Measurements from ENCODE around the gene LTBP1. TPM values are rescaled to one million over a fixed set of nuclear protein-coding genes. Genes with fewer than 3 reads are reported as not detected.

The LTBP1 gene
- total RNA-seq, 2 donors from 2014 or later: 25.9 to 99.8 TPM

GRCh38 chr2:33241581-33241980 is 294.8 kb downstream of the LTBP1 start:
- Histone ChIP-seq H3K4me3 (no peak overlapping the region), H3K36me3 (no peaks in the 10 kb centered on the region), H3K4me1 (replicated peaks) (no peaks in the 10 kb centered on the region), H3K27ac (no peak overlapping the region), H3K9me3 (no peaks in the 10 kb centered on the region), H3K27me3 (replicated peaks; ENCODE audit: insufficient read depth) (no peaks in the 10 kb centered on the region)
- TF ChIP-seq, protein P1, sequence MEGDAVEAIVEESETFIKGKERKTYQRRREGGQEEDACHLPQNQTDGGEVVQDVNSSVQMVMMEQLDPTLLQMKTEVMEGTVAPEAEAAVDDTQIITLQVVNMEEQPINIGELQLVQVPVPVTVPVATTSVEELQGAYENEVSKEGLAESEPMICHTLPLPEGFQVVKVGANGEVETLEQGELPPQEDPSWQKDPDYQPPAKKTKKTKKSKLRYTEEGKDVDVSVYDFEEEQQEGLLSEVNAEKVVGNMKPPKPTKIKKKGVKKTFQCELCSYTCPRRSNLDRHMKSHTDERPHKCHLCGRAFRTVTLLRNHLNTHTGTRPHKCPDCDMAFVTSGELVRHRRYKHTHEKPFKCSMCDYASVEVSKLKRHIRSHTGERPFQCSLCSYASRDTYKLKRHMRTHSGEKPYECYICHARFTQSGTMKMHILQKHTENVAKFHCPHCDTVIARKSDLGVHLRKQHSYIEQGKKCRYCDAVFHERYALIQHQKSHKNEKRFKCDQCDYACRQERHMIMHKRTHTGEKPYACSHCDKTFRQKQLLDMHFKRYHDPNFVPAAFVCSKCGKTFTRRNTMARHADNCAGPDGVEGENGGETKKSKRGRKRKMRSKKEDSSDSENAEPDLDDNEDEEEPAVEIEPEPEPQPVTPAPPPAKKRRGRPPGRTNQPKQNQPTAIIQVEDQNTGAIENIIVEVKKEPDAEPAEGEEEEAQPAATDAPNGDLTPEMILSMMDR (IDR thresholded peaks at IDR 0.05): no peak
- TF ChIP-seq POLR2AphosphoS5 (IDR thresholded peaks at IDR 0.05): no peak
- TF ChIP-seq POLR2A (IDR thresholded peaks at IDR 0.05): no peak
- intact Hi-C loops (cut with DNase I): no loop called here
- no peak for DNase-seq (ENCODE audit: low spot score)
- 77% methylated on average over 3 of the region's 3 CpGs for WGBS

DNA sequence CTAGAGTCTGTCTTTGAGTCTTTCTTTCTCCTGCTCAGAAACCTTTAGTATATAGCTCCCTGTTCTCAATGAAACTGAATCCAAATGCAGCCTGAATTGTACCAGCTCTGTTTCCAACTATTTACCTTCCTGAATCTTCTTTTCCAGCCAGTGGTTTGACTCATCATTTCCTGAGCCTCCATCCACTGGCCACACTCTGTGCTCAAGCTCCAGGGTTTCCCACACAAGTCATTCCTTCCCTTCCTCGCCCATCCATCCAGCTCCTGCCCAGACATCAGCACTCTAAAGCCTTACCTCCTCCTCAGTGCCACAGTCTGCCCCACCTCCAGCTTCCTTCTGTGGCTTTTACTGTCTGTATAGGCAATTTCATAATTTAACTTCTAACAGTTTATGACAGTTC is 296.1 kb downstream of the LTBP1 start:
- WGBS: 82% methylated on average over 1 of the region's 1 CpG
- intact Hi-C loops (cut with DNase I): no loop called here
- no peak for DNase-seq (ENCODE audit: low spot score)
- Histone ChIP-seq H3K4me3 (no peak overlapping the region), H3K4me1 (replicated peaks) (no peaks in the 10 kb centered on the region), H3K27ac (no peak overlapping the region), H3K36me3 (no peaks in the 10 kb centered on the region), H3K9me3 (no peaks in the 10 kb centered on the region), H3K27me3 (replicated peaks; ENCODE audit: insufficient read depth) (no peaks in the 10 kb centered on the region)
- TF ChIP-seq POLR2A (IDR thresholded peaks at IDR 0.05): no peak
- TF ChIP-seq POLR2AphosphoS5 (IDR thresholded peaks at IDR 0.05): no peak
- TF ChIP-seq, protein P1 (IDR thresholded peaks at IDR 0.05): no peak

- 82% methylated on average over 4 of the region's 4 CpGs for WGBS
- Histone ChIP-seq H3K36me3 (no peaks in the 10 kb centered on the region), H3K4me3 (no peak overlapping the region), H3K9me3 (no peaks in the 10 kb centered on the region), H3K4me1 (replicated peaks) (no peaks in the 10 kb centered on the region), H3K27me3 (replicated peaks; ENCODE audit: insufficient read depth) (no peaks in the 10 kb centered on the region), H3K27ac (no peak overlapping the region)
- intact Hi-C loops (cut with DNase I): no loop called here
- TF ChIP-seq POLR2AphosphoS5 (IDR thresholded peaks at IDR 0.05) (no peak), POLR2A (IDR thresholded peaks at IDR 0.05) (no peak)
- TF ChIP-seq, protein P1 (IDR thresholded peaks at IDR 0.05): no peak
- no peak for DNase-seq (ENCODE audit: low spot score)
These were observed 299.7 kb downstream of the LTBP1 start for GRCh38 chr2:33246432-33246831.

DNA sequence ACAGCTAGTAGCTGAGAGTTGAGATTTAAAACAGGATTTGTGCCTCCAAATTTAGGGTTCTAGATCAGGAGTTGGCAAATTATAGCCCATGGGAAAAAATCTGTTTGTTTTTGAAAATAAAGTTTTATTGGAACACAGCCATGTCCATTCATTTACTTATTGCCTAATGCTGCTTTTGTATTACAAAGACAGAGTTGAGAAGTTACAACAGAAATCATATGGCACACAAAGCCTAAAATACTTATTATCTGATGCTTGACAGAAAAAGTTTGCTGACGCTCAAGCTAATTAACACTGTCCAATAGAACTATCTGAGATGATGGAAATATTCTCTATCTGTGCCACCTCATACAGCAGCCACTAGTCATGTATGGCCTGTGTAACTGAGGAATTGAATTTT is 300.6 kb downstream of the LTBP1 start:
- TF ChIP-seq POLR2A (IDR thresholded peaks at IDR 0.05) (no peak), POLR2AphosphoS5 (IDR thresholded peaks at IDR 0.05) (no peak)
- TF ChIP-seq, protein P1 (IDR thresholded peaks at IDR 0.05): no peak
- no peak for DNase-seq (ENCODE audit: low spot score)
- Histone ChIP-seq H3K36me3 (no peaks in the 10 kb centered on the region), H3K4me3 (no peak overlapping the region), H3K9me3 (no peaks in the 10 kb centered on the region), H3K27ac (no peak overlapping the region), H3K4me1 (replicated peaks) (no peaks in the 10 kb centered on the region), H3K27me3 (replicated peaks; ENCODE audit: insufficient read depth) (no peaks in the 10 kb centered on the region)
- WGBS: 96% methylated on average over 1 of the region's 1 CpG
- intact Hi-C loops (cut with DNase I): no loop called here

DNA sequence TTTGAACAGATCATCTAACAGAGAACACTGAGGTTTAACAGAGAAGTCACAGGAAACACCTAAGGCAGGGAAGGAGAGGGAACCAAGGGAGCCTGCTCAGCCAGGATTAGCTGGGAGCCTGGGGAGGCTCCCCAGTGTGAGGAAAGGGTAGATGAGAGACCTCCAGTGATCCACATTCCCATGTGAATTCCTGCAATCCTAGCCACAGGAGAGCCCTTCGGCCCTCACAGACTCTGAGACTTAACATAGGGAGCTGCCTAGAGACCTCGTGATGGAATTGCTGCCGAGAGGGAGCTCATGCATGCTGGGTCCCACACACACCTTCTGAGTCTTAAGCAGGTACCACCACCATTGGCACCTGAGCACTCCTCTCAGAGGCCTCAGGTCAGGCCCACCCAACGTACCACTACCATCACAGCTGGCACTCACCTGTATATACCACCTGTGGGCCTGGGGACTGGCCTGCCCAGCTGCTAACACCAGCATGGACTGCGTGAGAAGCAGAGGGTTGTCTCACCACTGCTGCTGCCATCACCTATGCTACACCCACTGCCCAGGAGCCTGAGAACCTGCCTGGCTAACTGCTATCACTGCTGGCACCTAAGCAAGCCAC is 303.8 kb downstream of the LTBP1 start:
- H3K27ac ChIP-seq: no peak overlapping the region
- no peaks in the 10 kb centered on the region for H3K27me3 ChIP-seq (replicated peaks; ENCODE audit: insufficient read depth)
- TF ChIP-seq, protein P1 (IDR thresholded peaks at IDR 0.05): no peak
- no peak for TF ChIP-seq POLR2AphosphoS5 (IDR thresholded peaks at IDR 0.05)
- TF ChIP-seq POLR2A (IDR thresholded peaks at IDR 0.05): no peak
- H3K4me3 ChIP-seq: no peak overlapping the region
- H3K36me3 ChIP-seq: no peaks in the 10 kb centered on the region
- no peak for DNase-seq (ENCODE audit: low spot score)
- H3K9me3 ChIP-seq: no peaks in the 10 kb centered on the region
- WGBS: 94% methylated on average over 5 of the region's 5 CpGs
- intact Hi-C loops (cut with DNase I): no loop called here
- no peaks in the 10 kb centered on the region for H3K4me1 ChIP-seq (replicated peaks)
